HG03108 (cell line): Measurements from ENCODE around the gene ATAD3A.
"Not testable (repeated sequence)": the region's sequence is repeated elsewhere in the genome, so short reads cannot be mapped to it uniquely, and the experiment has no call there.

Experiments used
- ATAC-seq: cut with Tn5 transposase; IDR thresholded peaks from one replicate; pipeline ENCODE4 v1.9.1; 2021; ENCODE audit warnings: moderate library complexity; ENCODE audit not compliant: unreplicated experiment

The ATAD3A gene

DNA sequence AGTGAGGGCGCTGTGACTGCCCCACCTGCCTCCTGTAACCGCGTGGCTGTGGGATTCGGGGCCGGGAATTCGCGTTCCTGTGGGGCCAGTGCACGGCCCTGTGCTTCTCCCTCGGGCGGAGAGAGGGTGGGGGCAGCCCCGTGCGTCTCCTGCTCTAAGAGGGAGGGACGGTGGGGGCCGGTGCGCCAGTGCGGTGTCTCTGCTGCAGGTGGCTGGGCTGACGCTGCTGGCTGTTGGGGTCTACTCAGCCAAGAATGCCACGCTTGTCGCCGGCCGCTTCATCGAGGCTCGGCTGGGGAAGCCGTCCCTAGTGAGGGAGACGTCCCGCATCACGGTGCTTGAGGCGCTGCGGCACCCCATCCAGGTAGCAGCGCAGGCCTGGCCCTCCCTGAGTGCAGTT is 10.6 kb downstream of the ATAD3A start:
- not testable (repeated sequence) for ATAC-seq

DNA sequence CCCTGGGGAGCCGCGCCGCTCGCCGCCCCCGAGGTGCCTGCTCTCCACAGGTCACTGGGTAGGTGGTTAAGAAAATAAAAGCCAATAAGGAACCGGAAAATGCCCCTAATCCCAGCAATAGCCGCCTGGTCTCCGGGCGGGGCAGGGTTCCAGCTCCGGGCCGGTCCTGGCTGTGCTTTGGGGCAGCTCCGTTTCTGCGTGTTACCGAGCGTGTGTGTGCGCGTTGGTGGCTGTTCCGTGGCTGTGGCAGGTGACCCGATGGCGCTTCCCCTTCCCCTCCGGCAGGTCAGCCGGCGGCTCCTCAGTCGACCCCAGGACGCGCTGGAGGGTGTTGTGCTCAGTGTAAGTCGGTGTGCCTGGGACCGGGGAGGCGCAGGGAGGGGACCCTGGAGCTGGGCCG is 11.3 kb downstream of the ATAD3A start:
- ATAC-seq = not testable (repeated sequence)

DNA sequence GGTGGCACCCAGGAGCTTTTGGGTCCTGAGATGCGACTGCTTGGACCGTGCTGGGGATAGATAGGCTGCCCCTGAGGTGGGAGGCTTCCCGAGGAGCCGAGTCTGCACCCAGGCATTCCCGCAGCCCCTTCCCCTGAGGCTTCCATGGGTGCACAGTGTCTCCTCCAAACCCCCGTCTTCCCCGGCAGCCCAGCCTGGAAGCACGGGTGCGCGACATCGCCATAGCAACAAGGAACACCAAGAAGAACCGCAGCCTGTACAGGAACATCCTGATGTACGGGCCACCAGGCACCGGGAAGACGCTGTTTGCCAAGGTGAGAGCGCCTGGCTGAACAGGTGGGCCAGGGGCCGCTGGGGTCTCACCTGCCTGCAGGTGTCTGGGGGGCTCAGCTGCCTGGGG is 11.7 kb downstream of the ATAD3A start:
- not testable (repeated sequence) for ATAC-seq

DNA sequence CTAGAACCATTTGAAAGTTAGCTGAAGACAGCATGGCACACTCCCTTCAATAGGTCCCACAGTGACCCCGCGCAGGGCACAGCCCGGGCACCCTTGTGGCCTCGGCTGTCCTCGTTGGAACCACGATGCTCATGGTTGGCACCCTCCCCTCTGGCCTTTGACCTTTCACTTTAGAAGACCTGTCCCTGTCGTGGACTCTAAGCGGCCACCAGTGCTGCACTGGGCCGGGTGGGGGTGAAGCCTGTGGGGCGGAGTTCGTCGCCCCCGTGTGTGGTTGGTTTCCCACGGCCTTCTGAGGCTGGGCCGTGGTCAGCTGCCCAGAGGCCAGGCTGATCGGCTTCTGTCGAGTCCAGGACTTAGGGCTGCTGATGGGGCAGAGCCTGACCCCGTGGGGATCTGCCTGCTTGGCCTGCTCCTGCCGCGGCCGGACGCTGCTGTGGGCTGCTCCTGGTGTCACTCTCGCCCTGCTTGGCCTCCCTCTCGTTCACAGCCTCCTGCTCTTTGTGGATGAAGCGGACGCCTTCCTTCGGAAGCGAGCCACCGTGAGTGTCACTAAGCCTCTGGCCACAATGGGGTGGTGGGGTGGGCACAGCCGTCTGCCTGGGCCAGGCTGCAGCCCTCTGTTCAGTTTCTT is 12.9 kb downstream of the ATAD3A start:
- not testable (repeated sequence) for ATAC-seq

DNA sequence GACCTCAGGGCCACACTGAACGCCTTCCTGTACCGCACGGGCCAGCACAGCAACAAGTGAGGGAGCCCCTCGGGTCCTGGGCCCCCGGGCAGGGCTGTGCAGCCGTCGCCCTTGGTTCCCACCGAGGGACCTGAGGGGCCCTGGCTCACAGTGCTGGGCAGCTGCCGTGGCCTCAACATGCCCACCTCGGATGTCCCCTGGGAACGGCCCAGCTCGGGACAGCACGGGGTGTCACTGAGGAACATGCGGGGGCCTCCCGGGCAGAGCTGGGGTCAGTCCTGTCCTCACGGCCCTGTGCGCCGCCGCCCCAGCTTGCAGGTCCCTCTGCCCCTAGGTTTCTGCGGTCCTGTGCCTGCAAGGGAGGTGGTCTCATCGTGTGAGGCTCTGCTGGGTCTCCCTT is 14.5 kb downstream of the ATAD3A start:
- ATAC-seq = not testable (repeated sequence)

DNA sequence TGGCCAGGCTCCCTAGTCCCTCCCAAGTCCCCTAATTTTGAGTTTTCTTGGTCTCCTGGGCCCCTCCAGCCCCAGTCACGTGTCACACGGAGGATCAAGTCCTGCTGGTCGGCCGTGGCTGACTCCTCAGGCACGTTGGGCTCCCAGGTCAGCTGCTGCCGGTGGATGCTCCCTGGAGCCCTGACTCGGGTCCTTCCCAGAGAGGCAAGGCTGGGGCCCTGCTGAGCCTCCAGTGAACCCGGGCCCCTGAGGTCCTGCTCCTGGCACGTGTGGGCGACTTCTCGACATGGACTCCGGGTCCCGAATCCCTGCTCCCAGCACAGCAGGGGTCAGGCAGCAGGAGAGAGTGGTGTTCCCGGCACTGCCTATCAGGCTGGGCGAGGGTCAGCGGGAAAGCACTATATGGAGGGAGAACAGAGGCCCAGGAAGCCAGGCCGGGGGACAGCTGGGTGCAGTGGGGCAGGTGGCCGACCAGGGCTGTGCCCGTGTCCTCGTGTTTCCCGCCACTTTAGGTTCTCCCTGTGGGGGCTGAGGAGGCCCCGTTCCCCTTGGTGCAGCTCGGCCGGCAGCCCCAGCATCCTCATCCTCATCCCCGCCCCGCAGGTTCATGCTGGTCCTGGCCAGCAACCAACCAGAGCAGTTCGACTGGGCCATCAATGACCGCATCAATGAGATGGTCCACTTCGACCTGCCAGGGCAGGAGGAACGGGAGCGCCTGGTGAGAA is 15.3 kb downstream of the ATAD3A start:
- ATAC-seq = no peak

DNA sequence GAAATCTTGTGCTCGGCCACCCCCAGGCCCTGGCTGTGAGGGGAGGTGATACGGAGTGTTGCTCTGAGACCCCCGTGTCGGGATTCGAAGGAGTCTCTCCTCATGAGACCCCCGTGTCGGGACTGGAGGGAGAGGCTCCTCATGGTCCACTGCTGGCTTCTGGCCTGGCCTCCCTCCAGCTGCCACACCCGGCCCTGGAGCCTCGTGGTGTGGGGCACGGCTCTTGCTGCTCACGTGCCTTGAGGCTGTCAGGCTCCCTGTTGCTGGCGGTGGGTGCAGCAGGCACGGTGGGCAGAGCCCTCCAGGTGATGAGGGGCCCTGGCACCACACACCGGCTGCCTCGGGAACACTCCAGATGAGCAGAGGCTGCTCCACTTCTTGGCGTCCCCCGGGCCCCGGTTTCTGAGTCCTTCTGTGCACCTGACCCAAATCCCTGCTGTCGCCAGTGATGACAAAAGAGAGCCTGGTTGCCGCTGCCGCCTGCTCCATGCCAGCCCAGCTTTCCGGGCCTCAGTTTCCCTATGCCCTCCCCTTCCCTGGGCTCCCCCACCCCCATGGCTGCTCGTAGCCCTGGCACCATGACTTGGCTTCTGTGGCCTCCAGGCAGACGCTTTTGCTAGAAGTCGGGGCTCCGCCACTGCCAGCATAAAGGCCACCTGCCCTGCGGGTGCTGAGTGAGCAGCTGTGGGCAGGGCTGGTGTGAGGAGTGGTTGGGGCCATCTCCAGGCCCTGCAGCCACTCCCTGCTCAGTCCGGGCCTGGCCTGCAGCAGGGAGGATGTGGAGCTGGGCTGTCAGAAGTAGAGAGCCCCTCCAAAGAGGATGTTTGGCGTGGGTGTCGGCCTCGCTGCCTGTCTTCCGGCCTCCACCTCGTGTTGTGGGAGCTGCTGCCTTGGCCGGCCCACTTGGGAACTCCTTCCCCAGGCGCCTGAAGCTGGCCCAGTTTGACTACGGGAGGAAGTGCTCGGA is 16.6 kb downstream of the ATAD3A start:
- no peak for ATAC-seq

DNA sequence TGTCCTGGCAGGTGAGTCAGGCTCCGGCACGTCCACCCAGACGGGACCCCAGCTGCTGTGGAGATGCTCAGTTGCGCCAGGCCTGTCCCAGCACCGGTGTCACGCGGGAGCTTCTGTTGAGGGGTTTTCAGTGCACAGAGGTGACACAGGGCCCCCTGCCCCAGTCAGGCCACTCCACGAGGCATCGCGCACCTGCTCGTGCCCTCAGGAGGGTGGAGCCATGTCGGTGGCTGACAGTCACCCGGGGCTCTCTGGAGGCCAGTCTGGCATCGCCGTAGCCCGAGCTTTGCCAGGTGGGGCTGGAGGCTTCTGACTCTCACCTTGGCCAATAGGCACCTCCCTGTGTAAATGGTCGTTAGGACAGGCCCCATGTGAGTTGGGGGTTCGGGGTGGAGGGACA is 17.4 kb downstream of the ATAD3A start:
- no peak for ATAC-seq

DNA sequence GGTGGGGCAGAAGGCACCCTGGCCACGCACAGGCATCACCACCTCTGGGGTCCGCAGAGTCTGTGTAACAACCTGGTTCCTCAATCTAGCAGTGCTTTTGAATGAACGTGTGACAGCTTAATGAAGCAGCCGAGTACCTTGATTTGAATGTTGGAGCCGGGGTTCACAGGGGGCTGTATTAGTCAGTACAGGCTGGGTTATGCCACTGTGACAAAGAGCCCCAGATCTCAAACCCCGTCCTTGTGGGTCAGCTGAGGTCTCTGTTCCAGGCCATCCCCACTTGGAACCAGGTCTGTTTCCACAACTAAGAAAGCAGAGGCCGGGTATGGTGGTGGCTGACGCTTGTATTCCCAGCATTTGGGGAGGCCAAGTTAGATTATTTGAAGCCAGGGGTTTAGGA is 18.0 kb downstream of the ATAD3A start:
- no peak for ATAC-seq

DNA sequence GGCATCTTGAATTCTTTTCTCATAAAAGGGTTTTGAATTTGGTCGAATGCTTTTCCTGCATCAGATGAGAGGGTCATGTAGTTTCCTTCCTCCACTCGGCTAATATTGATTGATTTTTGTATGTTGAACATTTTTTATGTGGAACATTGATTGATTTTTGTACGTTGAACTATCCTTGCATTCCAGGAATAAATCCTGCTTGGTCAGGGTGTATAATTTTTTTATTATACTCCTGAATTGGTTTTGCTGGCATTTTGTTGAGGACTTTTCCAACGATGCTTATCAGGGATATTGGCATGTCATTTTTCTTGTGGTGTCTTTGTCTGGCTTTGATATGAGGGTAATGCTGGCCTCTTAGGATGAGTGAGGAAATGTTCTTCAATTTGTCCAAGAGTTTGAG is 20.0 kb downstream of the ATAD3A start:
- no peak for ATAC-seq

DNA sequence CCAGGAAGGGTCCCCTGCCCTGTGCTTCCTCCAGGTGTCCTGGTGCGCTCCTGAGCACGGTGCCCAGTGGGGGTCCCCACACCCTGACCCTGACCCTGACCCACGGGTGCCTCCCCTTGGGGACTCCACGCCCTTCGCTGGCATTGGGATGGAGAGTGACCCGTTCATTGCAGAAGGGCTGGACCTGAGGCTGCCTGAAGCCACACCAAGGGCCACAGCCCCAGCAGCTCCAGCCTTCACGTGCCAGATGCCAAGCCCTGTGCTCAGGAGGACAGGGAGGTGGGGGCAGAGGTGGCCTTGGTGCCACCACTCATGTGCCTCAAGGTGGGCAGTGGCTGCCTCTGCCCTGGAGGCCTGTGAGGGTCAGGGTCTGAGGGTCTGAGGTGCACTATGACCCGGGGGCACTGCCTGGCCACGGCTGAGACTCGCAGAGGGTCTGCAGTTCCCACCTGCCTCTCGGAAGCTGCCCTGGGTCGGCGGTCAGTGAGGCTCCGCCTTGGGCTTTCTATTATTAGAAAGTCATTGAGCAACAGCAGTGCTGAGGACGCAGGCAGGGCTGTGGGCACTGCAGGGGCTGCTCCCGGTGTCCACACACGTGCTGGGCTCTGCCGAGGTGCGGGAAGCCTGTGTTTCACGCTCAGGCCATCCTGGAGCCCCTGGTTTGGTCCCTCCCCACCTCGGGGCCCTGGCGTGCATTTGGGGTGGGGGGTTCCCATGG is 21.4 kb downstream of the ATAD3A start:
- not testable (repeated sequence) for ATAC-seq

DNA sequence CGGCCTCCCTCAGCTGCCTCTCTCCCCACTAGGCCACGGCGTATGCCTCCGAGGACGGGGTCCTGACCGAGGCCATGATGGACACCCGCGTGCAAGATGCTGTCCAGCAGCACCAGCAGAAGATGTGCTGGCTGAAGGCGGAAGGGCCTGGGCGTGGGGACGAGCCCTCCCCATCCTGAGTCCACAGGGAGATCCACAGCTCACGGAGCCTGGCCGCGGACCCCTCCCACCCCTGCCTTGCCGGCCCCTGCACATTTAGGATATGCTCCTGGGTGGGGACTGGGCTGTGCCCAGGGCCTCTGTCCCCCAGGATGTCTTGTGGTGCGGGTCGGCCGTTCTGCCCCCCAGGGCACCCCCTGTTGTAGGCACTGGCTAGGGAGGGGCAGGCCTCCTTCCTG is 21.9 kb downstream of the ATAD3A start:
- ATAC-seq = not testable (repeated sequence)

DNA sequence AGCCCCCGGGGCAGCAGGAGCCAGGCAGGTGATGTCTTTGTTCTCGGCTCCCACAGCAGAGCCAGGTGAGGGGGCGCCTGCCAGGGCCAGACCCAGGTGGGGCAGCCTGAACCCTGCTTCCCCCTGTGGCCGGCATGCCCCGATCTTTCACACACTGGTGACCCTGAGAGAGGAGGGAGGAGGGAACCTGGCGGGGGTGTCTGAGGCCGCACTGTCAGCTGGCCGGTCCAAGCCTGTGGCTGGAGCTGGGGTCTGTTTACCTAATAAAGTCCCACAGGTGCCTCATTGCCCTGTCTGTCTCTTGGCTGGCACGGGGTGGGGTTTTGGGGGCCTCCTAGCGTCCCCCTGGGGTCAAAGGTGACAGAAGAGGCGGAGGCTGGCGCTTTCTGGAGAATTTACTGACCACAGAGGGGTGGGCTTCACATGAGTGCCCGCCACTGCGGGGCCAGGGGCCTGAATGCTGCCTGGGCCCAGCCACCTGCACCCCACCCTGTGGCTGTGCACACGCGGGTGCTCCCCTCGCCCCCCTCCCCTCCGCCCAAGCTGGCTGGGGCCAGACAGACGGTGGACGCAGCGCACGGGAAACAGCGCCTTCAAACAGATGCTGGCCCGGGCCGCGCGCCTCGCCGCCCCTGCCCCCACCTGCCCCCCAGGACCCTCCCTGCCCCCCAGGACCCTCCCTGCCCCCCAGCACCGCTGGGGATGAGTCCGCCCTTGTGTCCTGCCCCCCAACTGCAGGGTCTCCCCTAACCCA is 22.6 kb downstream of the ATAD3A start:
- no peak for ATAC-seq

DNA sequence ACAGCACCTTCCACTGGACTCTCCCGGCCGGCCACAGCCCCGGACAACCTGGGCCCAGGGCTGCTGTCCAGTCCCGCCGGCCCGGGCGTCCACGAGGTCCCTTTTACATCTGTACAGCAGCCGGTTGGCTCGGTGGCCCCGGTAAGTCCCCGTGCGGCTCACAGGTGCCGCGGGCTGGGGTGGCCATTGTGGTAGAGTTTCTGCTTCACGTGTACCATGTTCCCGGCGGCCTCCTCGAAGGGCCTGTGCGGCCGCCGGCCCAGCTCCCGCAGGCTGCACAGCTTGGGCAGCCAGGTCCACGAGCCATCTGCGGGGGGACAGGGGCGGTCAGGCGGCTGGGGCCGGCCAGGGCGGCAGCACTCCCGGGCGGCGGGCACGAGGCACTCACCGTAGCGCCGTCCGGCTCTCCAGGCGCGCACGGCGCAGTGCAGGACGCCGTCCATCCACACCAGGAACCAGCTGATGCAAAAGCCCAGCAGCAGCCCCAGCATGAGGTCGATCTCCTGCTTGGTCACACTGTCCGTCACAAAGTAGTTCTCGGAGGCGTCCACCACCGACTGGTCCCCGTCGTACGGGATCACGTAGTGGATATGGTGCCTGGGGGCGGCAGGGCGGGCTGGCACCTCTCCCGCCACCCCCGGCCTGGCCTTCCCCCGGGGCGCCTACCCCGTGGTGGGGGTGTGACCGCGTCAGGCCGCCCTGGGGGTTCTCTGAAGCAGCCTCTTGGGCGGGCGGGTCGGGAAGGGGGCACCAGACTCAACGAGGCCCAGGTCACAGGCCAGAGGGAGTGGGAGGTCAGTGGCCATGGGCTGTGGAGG is 23.4 kb downstream of the ATAD3A start:
- no peak for ATAC-seq

DNA sequence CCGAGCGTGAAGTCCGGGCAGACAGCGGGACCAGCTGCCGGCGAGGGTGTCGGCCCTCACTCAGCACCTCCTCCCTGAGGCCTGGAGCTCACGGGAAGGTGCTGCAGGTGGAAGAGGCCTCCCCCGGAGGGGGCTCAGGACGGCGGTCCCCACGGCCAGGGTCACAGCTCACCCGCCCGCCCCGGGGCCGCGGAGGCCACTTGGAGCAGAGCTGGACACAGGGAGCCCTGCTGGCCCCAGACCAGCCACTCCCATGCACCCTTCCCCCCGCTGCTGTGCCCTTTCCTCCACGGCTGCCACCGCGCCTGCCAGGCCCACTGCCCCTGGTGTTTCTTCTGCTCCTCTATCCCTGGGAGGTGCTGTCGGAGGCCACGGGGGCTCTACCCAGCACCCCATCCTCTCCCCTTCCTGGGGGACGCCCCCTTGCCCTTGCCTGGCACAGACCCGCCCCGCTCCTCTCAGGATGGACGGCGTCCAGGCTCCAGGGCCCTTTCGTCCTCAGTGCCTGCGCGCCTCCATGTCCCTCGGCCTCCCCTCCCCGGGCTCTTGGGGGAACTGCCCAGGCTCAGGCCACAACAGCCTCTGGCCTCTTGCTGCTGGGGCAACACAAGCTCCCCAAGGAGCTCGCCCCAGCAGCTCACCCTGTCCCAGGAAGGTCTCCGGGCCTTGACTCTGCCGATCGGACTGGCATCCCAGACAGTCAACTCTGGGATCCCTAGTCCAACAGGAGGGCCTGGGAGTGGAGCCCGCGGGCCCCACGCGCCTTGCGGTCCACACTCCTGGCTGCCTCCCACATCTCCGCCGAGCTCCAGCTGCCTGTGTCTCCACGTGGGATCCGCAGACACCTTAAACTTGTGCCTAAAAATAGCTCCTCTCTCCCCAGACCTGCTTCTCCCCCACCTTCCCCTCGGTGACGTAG is 24.3 kb downstream of the ATAD3A start:
- ATAC-seq = no peak

DNA sequence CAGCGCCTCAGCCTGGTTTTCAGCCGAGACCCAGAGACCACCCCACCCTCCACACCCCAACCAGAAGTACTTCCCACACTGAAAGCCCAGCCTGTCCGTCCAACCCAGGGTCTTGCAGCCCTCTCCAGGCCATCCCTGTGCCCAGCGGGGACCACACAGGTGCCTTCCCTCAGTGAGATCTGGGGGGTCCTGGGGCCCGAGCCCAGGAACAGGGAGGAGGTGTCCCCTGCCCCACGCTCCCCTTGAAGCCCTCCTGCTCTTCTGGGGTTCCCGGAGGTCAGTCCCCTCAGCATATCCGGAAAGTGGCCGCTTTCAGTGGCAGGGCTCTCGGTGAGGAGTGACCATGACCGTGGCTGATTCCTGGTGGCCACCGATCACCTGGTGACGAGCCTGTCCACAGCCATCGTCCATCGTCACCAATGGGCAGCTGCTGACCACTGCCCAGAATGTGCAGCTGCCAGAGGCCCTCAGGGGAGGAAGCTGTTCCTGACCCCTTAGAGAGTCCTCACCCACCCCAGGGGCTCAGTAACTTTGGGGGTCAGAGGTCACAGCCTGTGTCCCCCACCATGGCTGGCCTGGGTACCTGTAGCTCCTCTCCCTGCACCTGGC is 25.1 kb downstream of the ATAD3A start:
- no peak for ATAC-seq

DNA sequence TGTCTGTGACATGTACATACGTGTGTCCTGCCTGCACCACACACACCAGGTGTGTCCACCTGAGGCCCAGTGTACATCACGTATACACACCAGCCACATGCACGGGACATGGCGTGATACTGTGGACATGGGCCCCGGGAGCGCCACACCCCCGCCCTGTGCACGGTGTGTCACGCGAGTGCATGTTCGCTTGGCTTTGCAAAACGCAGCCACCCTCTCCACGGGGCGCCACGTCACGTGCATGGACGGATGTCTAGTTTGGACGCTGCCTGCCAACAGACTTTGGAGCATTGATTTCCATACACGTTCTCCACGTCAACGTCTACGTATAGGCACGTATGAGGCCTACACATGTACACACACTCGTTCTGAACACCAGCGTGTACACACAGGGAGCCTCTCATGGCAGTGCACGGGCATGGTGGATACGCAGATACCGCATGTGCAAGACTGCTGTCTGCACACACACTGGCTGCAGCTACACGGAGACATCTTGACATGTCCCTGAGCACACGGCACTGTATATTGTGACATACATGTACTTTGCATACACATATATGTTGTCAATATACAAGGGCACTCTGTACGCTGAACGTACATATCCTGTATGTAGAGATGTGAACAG is 25.8 kb downstream of the ATAD3A start:
- ATAC-seq = no peak
